GM04504 (cell line): ENCODE measurements around the gene CDK2AP2.

Experiments used
- DNase-seq: peaks from one replicate; pipeline ENCODE4 v3.0.0-alpha.2; 2012; ENCODE audit warnings: low read depth

CDK2AP2 gene

GRCh38 chr11:67503119-67504004, 4.6 kb downstream of the CDK2AP2 start:
- DNase-seq: no peak

- DNase-seq: no peak
Observed at GRCh38 chr11:67502328-67502979, 5.5 kb downstream of the CDK2AP2 start.

- no peak for DNase-seq
Observed at GRCh38 chr11:67501854-67502253, 6.1 kb downstream of the CDK2AP2 start.

GRCh38 chr11:67500831-67501715, 6.9 kb downstream of the CDK2AP2 start:
- no peak for DNase-seq

GRCh38 chr11:67500484-67500821, 7.5 kb downstream of the CDK2AP2 start:
- no peak for DNase-seq

GRCh38 chr11:67499808-67500483, 8.0 kb downstream of the CDK2AP2 start:
- DNase-seq: no peak

- DNase-seq: no peak
Observed at GRCh38 chr11:67498544-67498972, 9.4 kb downstream of the CDK2AP2 start.

GRCh38 chr11:67497656-67498291, 10.2 kb downstream of the CDK2AP2 start:
- DNase-seq: no peak

GRCh38 chr11:67496113-67496512, 11.8 kb downstream of the CDK2AP2 start:
- no peak for DNase-seq

- DNase-seq: no peak
Observed at GRCh38 chr11:67495234-67496005, 12.5 kb downstream of the CDK2AP2 start.

- DNase-seq: no peak
Observed at GRCh38 chr11:67494371-67495233, 13.4 kb downstream of the CDK2AP2 start.

- DNase-seq: no peak
Observed at GRCh38 chr11:67493548-67494370, 14.2 kb downstream of the CDK2AP2 start.

- DNase-seq: no peak
Observed at GRCh38 chr11:67492801-67493547, 15.0 kb downstream of the CDK2AP2 start.

- DNase-seq: no peak
Observed at GRCh38 chr11:67492069-67492727, 15.8 kb downstream of the CDK2AP2 start.

- no peak for DNase-seq
Observed at GRCh38 chr11:67491276-67492068, 16.5 kb downstream of the CDK2AP2 start.

GRCh38 chr11:67490727-67491065, 17.3 kb downstream of the CDK2AP2 start:
- DNase-seq: no peak
